B cell (primary cell): ENCODE measurements around the gene ERGIC1. TPM values are rescaled to one million over a fixed set of nuclear protein-coding genes. Genes with fewer than 3 reads are reported as not detected.

ENCODE experiments used
- ATAC-seq: fragments of 200-7000 bp; cut with Tn5 transposase; one replicate; pipeline ENCODE4 v1.10.0; 2021; ENCODE audit warnings: low read depth, mild to moderate bottlenecking, moderate number of reproducible peaks, moderate library complexity
- CTCF ChIA-PET: fragments of 350-600 bp; sonication (Branson Sonifier 250); formaldehyde crosslinking; loops from one replicate; lab custom pipeline; 2021; ENCODE audit warnings: antibody characterized with exemption, inconsistent platforms; lab: Charles Lee
- POLR2A ChIA-PET: fragments of 350-600 bp; sonication (Branson Sonifier 250); formaldehyde crosslinking; loops from one replicate; lab custom pipeline; 2021; ENCODE audit warnings: antibody characterized with exemption; lab: Charles Lee
- DNase-seq: peaks from one replicate; pipeline ENCODE4 v3.0.0; 2013
- H2AFZ ChIP-seq: 2 replicates; pipeline ENCODE4 v1.6.1; 2012; ENCODE audit warnings: mild to moderate bottlenecking, low read depth, low read length; ENCODE audit not compliant: insufficient read depth, poor library complexity, severe bottlenecking
- H3K27ac ChIP-seq, 2 donors: 1 replicate in 1 of 2; 2 replicates in 1 of 2; pipeline ENCODE4 v1.5.1; 2012 to 2013; ENCODE audit warnings: low read length in 2 of 2, mild to moderate bottlenecking in 2 of 2, moderate library complexity in 1 of 2
- H3K27me3 ChIP-seq, 4 experiments: fragments of 200-600 bp in 1 of 4; sonication (generic) in 1 of 4; replicated peaks in 1 of 4; 1 replicate in 2 of 4; 2 replicates in 2 of 4; pipeline versions ENCODE4 v1.6.1 to v1.7.0; 2013 to 2016; ENCODE audit warnings: low read length in 3 of 4, mild to moderate bottlenecking in 2 of 4, mixed read lengths in 1 of 4, moderate library complexity in 1 of 4; ENCODE audit not compliant: insufficient read depth in 4 of 4, control insufficient read depth in 3 of 4; ENCODE audit errors: control extremely low read depth in 1 of 4
- H3K36me3 ChIP-seq, 2 experiments: replicated peaks in 1 of 2; 1 replicate in 1 of 2; 2 replicates in 1 of 2; pipeline versions ENCODE4 v1.6.1 to v1.7.1; 2013; ENCODE audit warnings: low read length in 1 of 2; ENCODE audit not compliant: insufficient read depth in 2 of 2, control insufficient read depth in 1 of 2; ENCODE audit errors: control extremely low read depth in 1 of 2, extremely low read depth in 1 of 2
- H3K4me1 ChIP-seq, 2 donors: fragments of 200-600 bp in 1 of 2; sonication (generic) in 1 of 2; 1 replicate in 1 of 2; 2 replicates in 1 of 2; pipeline versions ENCODE4 v1.5.1 to v1.6.1; 2013 to 2017; ENCODE audit warnings: low read length in 2 of 2; ENCODE audit not compliant: control insufficient read depth in 2 of 2, insufficient read depth in 2 of 2
- H3K4me2 ChIP-seq: replicated peaks from 2 replicates; pipeline ENCODE3; 2012; ENCODE audit warnings: mild to moderate bottlenecking, low read depth, low read length; ENCODE audit not compliant: poor library complexity, severe bottlenecking
- H3K4me3 ChIP-seq, 5 experiments: fragments of 200-600 bp in 1 of 5; sonication (generic) in 1 of 5; 1 replicate in 3 of 5; 2 replicates in 2 of 5; pipeline versions ENCODE4 v1.5.1 to v1.7.0; 2011 to 2016; ENCODE audit warnings: low read length in 4 of 5, mild to moderate bottlenecking in 4 of 5, low read depth in 2 of 5, control low read depth in 1 of 5, moderate library complexity in 1 of 5; ENCODE audit not compliant: insufficient read depth in 1 of 5; ENCODE audit errors: control extremely low read depth in 1 of 5, extremely low read depth in 1 of 5
- H3K79me2 ChIP-seq: fragments of 200-600 bp; sonication (generic); one replicate; pipeline ENCODE4 v1.6.0; 2016; ENCODE audit warnings: low read length; ENCODE audit not compliant: control insufficient read depth, insufficient read depth
- H3K9ac ChIP-seq: fragments of 200-600 bp; sonication (generic); 2 replicates; pipeline ENCODE4 v1.6.1; 2017; ENCODE audit warnings: mild to moderate bottlenecking, low read length, moderate library complexity
- H3K9me3 ChIP-seq, 3 donors: one replicate each; pipeline versions ENCODE4 v1.6.1 to v1.7.1; 2013; ENCODE audit warnings: low read length in 2 of 3; ENCODE audit not compliant: control insufficient read depth in 2 of 3, insufficient read depth in 1 of 3; ENCODE audit errors: control extremely low read depth in 1 of 3
- H4K20me1 ChIP-seq: 2 replicates; pipeline ENCODE4 v1.6.0; 2012; ENCODE audit warnings: mild to moderate bottlenecking, low read length; ENCODE audit not compliant: insufficient read depth, control insufficient read depth, poor library complexity, severe bottlenecking
- H3K27ac Mint-ChIP-seq: one replicate; pipeline ENCODE4 v1.8.0; 2021; ENCODE audit warnings: mixed read lengths
- H3K27me3 Mint-ChIP-seq: one replicate; pipeline ENCODE4 v1.8.0; 2021; ENCODE audit warnings: mixed read lengths
- H3K4me1 Mint-ChIP-seq: one replicate; pipeline ENCODE4 v1.8.0; 2021; ENCODE audit warnings: mixed read lengths
- H3K4me3 Mint-ChIP-seq: one replicate; pipeline ENCODE4 v1.8.0; 2021; ENCODE audit warnings: mixed read lengths
- H3K9me3 Mint-ChIP-seq: one replicate; pipeline ENCODE4 v1.8.0; 2022; ENCODE audit warnings: mixed read lengths; ENCODE audit not compliant: insufficient read depth
- CTCF ChIP-seq: fragments of 200-600 bp; IDR thresholded peaks from one replicate; pipeline ENCODE4 v1.8.0; 2022; ENCODE audit warnings: antibody characterized with exemption, mild to moderate bottlenecking
- EZH2 ChIP-seq: IDR thresholded peaks from 2 replicates; pipeline ENCODE4 v1.6.1; 2012; ENCODE audit warnings: borderline replicate concordance, low read depth, mild to moderate bottlenecking, moderate library complexity, low read length; ENCODE audit not compliant: insufficient read depth, poor library complexity, severe bottlenecking
- WGBS: methylation state at CpG from one replicate; pipeline ENCODE4 v1.1.5; 2013; ENCODE audit warnings: missing lambda C conversion rate; ENCODE audit not compliant: insufficient coverage; 5-methylcytosine and 5-hydroxymethylcytosine counted together
- intact Hi-C: fragments of 100-400 bp; cut with micrococcal nuclease; formaldehyde crosslinking; loops from one replicate; pipeline ENCODE4 v1.10.0; 2022
- polyA plus RNA-seq: library from polyadenylated mRNA; depleted of rRNA; stranded (reverse); fragments of >200 nt; gene quantifications from 2 replicates; pipeline ENCODE4 v1.2.3, GENCODE V29; 2012
- total RNA-seq, 2 donors: library from RNA; stranded (reverse); fragments of 120-200 nt in 1 of 2; gene quantifications; 1 replicate in 1 of 2; 2 replicates in 1 of 2; pipeline versions ENCODE4 v1.2.3 to v1.2.4, GENCODE V29; 2013 to 2022

ERGIC1 gene
- total and polyA plus RNA-seq, 2 donors (not counting 1 experiment from before 2014, with no cell fraction given), result 86.3 to 140 TPM

GRCh38 chr5:172936401-172936800 is 102.3 kb downstream of the ERGIC1 start:
- no peaks in the 10 kb centered on the region for H3K9me3 ChIP-seq
- H3K4me3 ChIP-seq, result no peak overlapping the region
- no peaks in the 10 kb centered on the region for H3K27me3 ChIP-seq
- WGBS, result 92% methylated on average over 4 of the region's 5 CpGs
- Mint-ChIP-seq H3K27ac (no peak overlapping the region), H3K4me1 (peaks cover 9% of the 10 kb centered on the region), H3K9me3 (no peaks in the 10 kb centered on the region), H3K27me3 (no peaks in the 10 kb centered on the region), H3K4me3 (no peak overlapping the region)
- TF ChIP-seq CTCF (no peak), EZH2 (no peak)
- peaks cover 0 to 6% of the 10 kb centered on the region in 2 donors for H3K4me1 ChIP-seq
- H4K20me1 ChIP-seq, result no peaks in the 10 kb centered on the region
- peaks cover 0 to 67% of the 10 kb centered on the region in 2 experiments for H3K36me3 ChIP-seq
- H3K4me2 ChIP-seq, result no peak overlapping the region
- DNase-seq, result no peak
- ATAC-seq, result no peak
- ChIA-PET POLR2A (no interaction called here), CTCF (interaction anchor here (0.5 to 13.5 kb wide), 7 partner anchors 22 to 238 kb away, joined by 3 to 368 read pairs (median 3); partner anchors contain the start of gene ATP6V0E1)
- H3K79me2 ChIP-seq, result peaks cover 6% of the 10 kb centered on the region
- no peak overlapping the region for H3K27ac ChIP-seq
- no peak overlapping the region for H3K9ac ChIP-seq
- H2AFZ ChIP-seq, result no peak overlapping the region
- intact Hi-C loops, result no loop called here

DNA sequence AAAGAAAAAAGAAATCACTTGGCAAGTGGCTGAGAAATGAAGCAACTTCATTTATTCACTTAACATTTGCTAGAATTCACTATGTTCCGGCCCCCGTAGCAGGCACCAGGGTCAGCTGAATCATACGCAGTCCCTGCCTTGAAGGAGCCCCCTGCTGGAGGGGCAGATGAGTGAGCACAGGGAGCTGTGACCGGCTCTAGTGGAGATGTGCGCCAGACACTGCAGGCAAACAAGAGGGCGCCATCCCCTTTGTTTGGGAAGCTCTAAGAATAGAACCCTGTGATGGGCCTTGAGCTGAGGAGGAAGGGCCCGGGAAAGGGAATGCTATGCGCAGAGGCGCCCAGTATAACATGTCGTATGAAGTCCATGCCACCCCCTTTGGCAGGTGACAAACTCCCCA is 105.0 kb downstream of the ERGIC1 start:
- ATAC-seq, result no peak
- Histone ChIP-seq H3K36me3 (peaks cover 1 to 77% of the 10 kb centered on the region in 2 experiments), H3K4me3 (no peak overlapping the region), H3K27me3 (no peaks in the 10 kb centered on the region), H2AFZ (no peak overlapping the region), H3K9me3 (no peaks in the 10 kb centered on the region), H3K4me2 (no peak overlapping the region), H4K20me1 (no peaks in the 10 kb centered on the region), H3K4me1 (no peaks in the 10 kb centered on the region), H3K27ac (no peak overlapping the region), H3K9ac (no peak overlapping the region), H3K79me2 (peaks cover 6% of the 10 kb centered on the region)
- POLR2A ChIA-PET, result interaction anchor here (0.7 kb wide), 1 partner anchor 20 kb away, joined by 3 read pairs; the partner anchor contains the start of gene RPL26L1
- no peak overlapping the region for H3K27ac Mint-ChIP-seq
- H3K9me3 Mint-ChIP-seq, result no peaks in the 10 kb centered on the region
- no peak for TF ChIP-seq CTCF
- CTCF ChIA-PET, result interaction anchor here (0.6 to 13.5 kb wide), 8 partner anchors 10 to 227 kb away, joined by 3 to 368 read pairs (median 4); no protein-coding TSS in a partner anchor
- H3K4me3 Mint-ChIP-seq, result no peak overlapping the region
- DNase-seq, result no peak
- H3K4me1 Mint-ChIP-seq, result no peaks in the 10 kb centered on the region
- H3K27me3 Mint-ChIP-seq, result no peaks in the 10 kb centered on the region
- 94% methylated on average over 10 of the region's 10 CpGs for WGBS
- intact Hi-C loops, result no loop called here
